Smooth muscle cell of the brain vasculature (primary cell): ENCODE data around the gene KICS2.

Experiments
- DNase-seq: peaks from one replicate; pipeline ENCODE4 v3.0.0-alpha.2; 2012; ENCODE audit warnings: low read depth, low spot score

KICS2 gene

DNA sequence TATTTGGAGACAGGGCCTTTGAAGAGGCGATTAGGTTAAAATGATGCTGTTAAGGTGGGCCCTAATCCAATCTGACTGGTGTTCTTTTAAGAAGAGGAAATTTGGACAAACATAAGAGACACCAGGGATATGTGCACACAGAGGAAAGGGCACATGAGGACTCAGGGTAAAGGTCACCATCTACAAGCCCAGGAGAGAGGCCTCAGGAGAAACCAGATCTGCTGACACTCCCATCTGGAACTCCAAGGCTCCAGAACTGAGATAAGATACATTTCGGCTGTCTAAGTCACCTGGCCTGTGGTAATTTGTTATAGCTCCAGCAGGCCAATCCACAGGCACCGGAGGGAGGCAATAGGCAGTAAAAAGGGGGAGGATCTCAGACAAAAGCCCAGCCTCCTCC lies 48.6 kb downstream of the KICS2 start:
- no peak for DNase-seq
